Panc1 (cell line): Measurements from ENCODE around the gene BRMS1L. TPM values are rescaled to one million over a fixed set of nuclear protein-coding genes. Genes with fewer than 3 reads are reported as not detected.

Experiments
- ATAC-seq: fragments of 200-7000 bp; cut with Tn5 transposase; 2 replicates; pipeline ENCODE4 v1.9.1; 2020; ENCODE audit warnings: mild to moderate bottlenecking, moderate library complexity
- BruUV-seq: library from RNA; stranded (reverse); fragments of 400-500 nt; replicated peaks from 2 replicates; lab custom pipeline; 2021; lab: Mats Ljungman, UMichigan
- CTCF ChIA-PET: fragments of 300-600 bp; sonication (Branson Sonifier 250); formaldehyde crosslinking; loops from one replicate; lab custom pipeline; 2022; ENCODE audit warnings: antibody characterized with exemption; lab: Charles Lee
- POLR2A ChIA-PET: fragments of 300-600 bp; sonication (Branson Sonifier 250); formaldehyde crosslinking; loops from one replicate; lab custom pipeline; 2022; ENCODE audit warnings: antibody characterized with exemption; lab: Charles Lee
- DNase-seq: peaks from one replicate; pipeline ENCODE4 v3.0.0-alpha.2; 2010; ENCODE audit warnings: low read depth, low spot score
- H3K27ac ChIP-seq: 2 replicates; pipeline ENCODE4 v1.5.1; 2011; ENCODE audit warnings: mild to moderate bottlenecking, low read length, inconsistent platforms
- H3K27me3 ChIP-seq: fragments of 200-500 bp; sonication (Bioruptor generic); 2 replicates; pipeline ENCODE4 v1.6.0; 2014; ENCODE audit warnings: low read length, inconsistent platforms; ENCODE audit not compliant: control insufficient read depth, insufficient read depth
- H3K36me3 ChIP-seq: fragments of 200-500 bp; sonication (Bioruptor generic); 2 replicates; pipeline ENCODE4 v1.5.1; 2014; ENCODE audit warnings: inconsistent platforms, mild to moderate bottlenecking, low read length, moderate library complexity; ENCODE audit not compliant: control insufficient read depth, insufficient read depth
- H3K4me1 ChIP-seq: 2 replicates; pipeline ENCODE4 v1.5.1; 2011; ENCODE audit warnings: inconsistent platforms, mild to moderate bottlenecking, low read length, moderate library complexity; ENCODE audit not compliant: control insufficient read depth, insufficient read depth
- H3K4me3 ChIP-seq, 2 experiments: 2 replicates each; pipeline ENCODE4 v1.5.1; 2011 to 2012; ENCODE audit warnings: low read depth in 2 of 2, low read length in 2 of 2, mild to moderate bottlenecking in 2 of 2, inconsistent platforms in 1 of 2, moderate library complexity in 1 of 2
- H3K9me3 ChIP-seq: fragments of 200-500 bp; sonication (Bioruptor generic); 2 replicates; pipeline ENCODE4 v1.5.1; 2014; ENCODE audit warnings: low read depth, mild to moderate bottlenecking, inconsistent platforms, low read length, moderate library complexity; ENCODE audit not compliant: control insufficient read depth, insufficient read depth
- POLR2AphosphoS5 ChIP-seq: IDR thresholded peaks from 2 replicates; pipeline ENCODE4 v1.6.1; 2012; ENCODE audit warnings: mild to moderate bottlenecking, low read depth, low read length, moderate library complexity
- SIN3A ChIP-seq: IDR thresholded peaks from 2 replicates; pipeline ENCODE4 v1.6.1; 2012; ENCODE audit warnings: low read depth, mild to moderate bottlenecking, low read length, moderate library complexity, borderline replicate concordance; ENCODE audit not compliant: insufficient read depth
- TCF7L2 ChIP-seq: IDR thresholded peaks from 2 replicates; pipeline ENCODE4 v1.6.1; 2011; ENCODE audit warnings: mild to moderate bottlenecking, low read depth, low read length, inconsistent platforms
- in situ Hi-C: cut with HindIII; loops from 2 replicates; pipeline ENCODE4 v1.10.0; 2016; ENCODE audit warnings: low sequenced_read_pairs, low pct_unique_long_range_greater_than_20kb
- intact Hi-C: fragments of 100-400 bp; cut with micrococcal nuclease; formaldehyde crosslinking; loops from one replicate; pipeline ENCODE4 v1.10.0; 2022; ENCODE audit not compliant: unreplicated experiment
- total RNA-seq: library from RNA; stranded (reverse); gene quantifications from one replicate; pipeline ENCODE4 v1.2.1, GENCODE V29; 2021; ENCODE audit not compliant: unreplicated experiment
- TF ChIP-seq, protein P1 (sequence below): fragments of 450-650 bp; IDR thresholded peaks from 2 replicates; pipeline ENCODE4 v1.5.1; 2017; ENCODE audit warnings: mild to moderate bottlenecking
- TF ChIP-seq, protein P2 (sequence below), 2 experiments: IDR thresholded peaks; 2 replicates each; pipeline ENCODE4 v1.6.1; 2011 to 2012; ENCODE audit warnings: low read depth in 2 of 2, control low read depth in 1 of 2, low read length in 1 of 2, mild to moderate bottlenecking in 1 of 2, moderate library complexity in 1 of 2; ENCODE audit not compliant: insufficient read depth in 1 of 2

Gene BRMS1L
- total RNA-seq, 1 experiment from 2014 or later = 10.5 TPM

DNA sequence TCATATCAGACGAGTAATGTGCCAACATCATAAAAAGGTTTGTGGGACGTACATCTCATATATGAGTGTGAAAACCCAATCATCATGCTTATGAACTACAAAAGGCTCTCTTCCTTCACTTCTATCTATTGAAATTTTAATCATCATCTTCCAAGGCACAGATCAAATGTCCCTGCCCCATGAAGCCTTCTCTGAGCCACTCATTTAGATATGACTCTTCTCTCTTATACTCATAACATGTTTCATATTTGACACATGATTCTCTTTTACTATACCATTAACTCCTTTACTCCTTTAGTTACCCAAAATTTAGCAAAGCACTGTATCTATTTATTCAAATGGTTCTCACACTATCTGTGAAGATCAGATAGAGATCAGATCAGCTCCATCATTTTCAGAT is 39.3 kb upstream of the BRMS1L start:
- Histone ChIP-seq H3K27ac (no peak overlapping the region), H3K4me1 (no peaks in the 10 kb centered on the region), H3K27me3 (no peaks in the 10 kb centered on the region), H3K4me3 (no peak overlapping the region), H3K36me3 (no peaks in the 10 kb centered on the region), H3K9me3 (no peaks in the 10 kb centered on the region)
- in situ Hi-C loops = no loop called here
- intact Hi-C loops = no loop called here
- DNase-seq (no peak), ATAC-seq (no peak)
- ChIA-PET CTCF (no interaction called here), POLR2A (interaction anchor here (0.6 kb wide), 1 partner anchor 11 kb away, joined by 3 read pairs; no protein-coding TSS in a partner anchor)
- BruUV-seq = no TSS peak
- TF ChIP-seq SIN3A (no peak), POLR2AphosphoS5 (no peak)
- TF ChIP-seq, protein P1, sequence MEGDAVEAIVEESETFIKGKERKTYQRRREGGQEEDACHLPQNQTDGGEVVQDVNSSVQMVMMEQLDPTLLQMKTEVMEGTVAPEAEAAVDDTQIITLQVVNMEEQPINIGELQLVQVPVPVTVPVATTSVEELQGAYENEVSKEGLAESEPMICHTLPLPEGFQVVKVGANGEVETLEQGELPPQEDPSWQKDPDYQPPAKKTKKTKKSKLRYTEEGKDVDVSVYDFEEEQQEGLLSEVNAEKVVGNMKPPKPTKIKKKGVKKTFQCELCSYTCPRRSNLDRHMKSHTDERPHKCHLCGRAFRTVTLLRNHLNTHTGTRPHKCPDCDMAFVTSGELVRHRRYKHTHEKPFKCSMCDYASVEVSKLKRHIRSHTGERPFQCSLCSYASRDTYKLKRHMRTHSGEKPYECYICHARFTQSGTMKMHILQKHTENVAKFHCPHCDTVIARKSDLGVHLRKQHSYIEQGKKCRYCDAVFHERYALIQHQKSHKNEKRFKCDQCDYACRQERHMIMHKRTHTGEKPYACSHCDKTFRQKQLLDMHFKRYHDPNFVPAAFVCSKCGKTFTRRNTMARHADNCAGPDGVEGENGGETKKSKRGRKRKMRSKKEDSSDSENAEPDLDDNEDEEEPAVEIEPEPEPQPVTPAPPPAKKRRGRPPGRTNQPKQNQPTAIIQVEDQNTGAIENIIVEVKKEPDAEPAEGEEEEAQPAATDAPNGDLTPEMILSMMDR = no peak

DNA sequence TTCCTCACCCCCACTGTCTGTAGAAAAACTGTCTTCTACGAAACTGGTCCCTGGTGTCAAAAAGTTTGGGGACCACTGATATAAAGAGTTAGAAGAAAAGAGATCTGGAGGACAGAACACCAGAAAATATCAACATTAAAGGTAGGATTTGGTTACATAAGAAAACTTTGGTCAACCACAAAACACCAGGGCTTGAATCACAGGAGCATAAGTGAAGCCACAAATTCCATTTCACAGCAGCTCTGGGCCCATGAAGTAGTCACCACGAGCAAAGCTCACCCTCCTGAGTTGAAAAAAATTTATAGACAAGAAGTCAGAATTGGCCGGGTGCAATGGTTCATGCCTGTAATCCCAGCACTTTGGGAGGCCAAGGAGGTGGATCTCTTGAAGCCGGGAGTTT is 36.5 kb upstream of the BRMS1L start:
- H3K27me3 ChIP-seq = no peaks in the 10 kb centered on the region
- DNase-seq (no peak), ATAC-seq (no peak)
- H3K27ac ChIP-seq = no peak overlapping the region
- POLR2A ChIA-PET = no interaction called here
- no peaks in the 10 kb centered on the region for H3K36me3 ChIP-seq
- H3K9me3 ChIP-seq = no peaks in the 10 kb centered on the region
- intact Hi-C loops = no loop called here
- CTCF ChIA-PET = no interaction called here
- BruUV-seq = no TSS peak
- no peaks in the 10 kb centered on the region for H3K4me1 ChIP-seq
- H3K4me3 ChIP-seq = no peak overlapping the region
- in situ Hi-C loops = no loop called here
- TF ChIP-seq, protein P1 = no peak
- TF ChIP-seq, protein P2, sequence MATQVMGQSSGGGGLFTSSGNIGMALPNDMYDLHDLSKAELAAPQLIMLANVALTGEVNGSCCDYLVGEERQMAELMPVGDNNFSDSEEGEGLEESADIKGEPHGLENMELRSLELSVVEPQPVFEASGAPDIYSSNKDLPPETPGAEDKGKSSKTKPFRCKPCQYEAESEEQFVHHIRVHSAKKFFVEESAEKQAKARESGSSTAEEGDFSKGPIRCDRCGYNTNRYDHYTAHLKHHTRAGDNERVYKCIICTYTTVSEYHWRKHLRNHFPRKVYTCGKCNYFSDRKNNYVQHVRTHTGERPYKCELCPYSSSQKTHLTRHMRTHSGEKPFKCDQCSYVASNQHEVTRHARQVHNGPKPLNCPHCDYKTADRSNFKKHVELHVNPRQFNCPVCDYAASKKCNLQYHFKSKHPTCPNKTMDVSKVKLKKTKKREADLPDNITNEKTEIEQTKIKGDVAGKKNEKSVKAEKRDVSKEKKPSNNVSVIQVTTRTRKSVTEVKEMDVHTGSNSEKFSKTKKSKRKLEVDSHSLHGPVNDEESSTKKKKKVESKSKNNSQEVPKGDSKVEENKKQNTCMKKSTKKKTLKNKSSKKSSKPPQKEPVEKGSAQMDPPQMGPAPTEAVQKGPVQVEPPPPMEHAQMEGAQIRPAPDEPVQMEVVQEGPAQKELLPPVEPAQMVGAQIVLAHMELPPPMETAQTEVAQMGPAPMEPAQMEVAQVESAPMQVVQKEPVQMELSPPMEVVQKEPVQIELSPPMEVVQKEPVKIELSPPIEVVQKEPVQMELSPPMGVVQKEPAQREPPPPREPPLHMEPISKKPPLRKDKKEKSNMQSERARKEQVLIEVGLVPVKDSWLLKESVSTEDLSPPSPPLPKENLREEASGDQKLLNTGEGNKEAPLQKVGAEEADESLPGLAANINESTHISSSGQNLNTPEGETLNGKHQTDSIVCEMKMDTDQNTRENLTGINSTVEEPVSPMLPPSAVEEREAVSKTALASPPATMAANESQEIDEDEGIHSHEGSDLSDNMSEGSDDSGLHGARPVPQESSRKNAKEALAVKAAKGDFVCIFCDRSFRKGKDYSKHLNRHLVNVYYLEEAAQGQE (IDR thresholded peaks at IDR 0.05; ENCODE audit: insufficient read depth in 1 of 2, low read depth in 2 of 2, low read length in 1 of 2) = no peak
- no peak for TF ChIP-seq TCF7L2
- TF ChIP-seq SIN3A = no peak
- no peak for TF ChIP-seq POLR2AphosphoS5
